Stimulated activated CD8-positive, alpha-beta memory T cell treated with anti-CD3 and anti-CD28 coated beads, Interleukin-15, amount 100 ng/mL, for 4 hours (primary cell): Measurements from ENCODE around the gene CFC1B.
"Not testable (repeated sequence)": the region's sequence is repeated elsewhere in the genome, so short reads cannot be mapped to it uniquely, and the experiment has no call there.

Experiments used
- DNase-seq, 2 donors: peaks; one replicate each; pipeline ENCODE4 v3.0.0-alpha.2; 2020; ENCODE audit warnings: low read depth in 2 of 2

CFC1B gene

GRCh38 chr2:130566165-130566564 lies 45.1 kb downstream of the CFC1B start:
- DNase-seq = not testable (repeated sequence)

DNA sequence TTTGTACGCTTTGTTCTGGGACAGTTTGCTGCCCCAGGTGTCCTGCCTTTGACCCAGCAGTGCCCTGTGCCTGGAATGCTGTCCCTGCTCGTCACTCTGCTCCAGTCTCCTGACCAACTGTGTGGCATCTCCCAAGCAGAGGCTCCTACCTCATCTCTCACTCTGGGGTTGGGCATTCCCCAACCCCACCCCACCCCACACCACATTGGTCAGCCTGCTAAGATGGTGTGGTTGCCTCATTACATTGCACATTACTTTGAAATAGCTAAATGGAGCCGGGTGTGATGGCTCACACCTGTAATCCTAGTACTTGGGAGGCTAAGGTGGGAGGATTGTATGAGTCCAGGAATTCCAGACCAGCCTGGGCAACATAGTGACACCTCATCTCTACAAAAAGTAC lies 50.9 kb downstream of the CFC1B start:
- not testable (repeated sequence) for DNase-seq

DNA sequence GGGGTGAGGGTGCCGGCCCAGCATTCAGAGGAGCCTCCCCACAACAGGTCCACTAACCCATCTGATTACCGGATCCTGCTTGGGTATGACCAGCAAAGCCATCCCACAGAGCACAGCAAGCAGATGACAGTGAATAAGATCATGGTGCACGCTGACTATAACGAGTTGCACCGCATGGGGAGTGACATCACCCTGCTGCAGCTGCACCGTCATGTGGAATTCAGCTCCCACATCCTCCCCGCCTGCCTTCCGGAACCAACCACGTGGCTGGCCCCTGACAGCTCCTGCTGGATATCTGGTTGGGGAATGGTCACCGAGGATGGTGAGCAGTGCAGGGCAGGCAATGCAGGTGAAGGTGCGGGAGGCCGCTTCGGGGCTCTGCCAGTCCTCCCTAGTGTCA lies 53.2 kb downstream of the CFC1B start:
- DNase-seq = not testable (repeated sequence)

DNA sequence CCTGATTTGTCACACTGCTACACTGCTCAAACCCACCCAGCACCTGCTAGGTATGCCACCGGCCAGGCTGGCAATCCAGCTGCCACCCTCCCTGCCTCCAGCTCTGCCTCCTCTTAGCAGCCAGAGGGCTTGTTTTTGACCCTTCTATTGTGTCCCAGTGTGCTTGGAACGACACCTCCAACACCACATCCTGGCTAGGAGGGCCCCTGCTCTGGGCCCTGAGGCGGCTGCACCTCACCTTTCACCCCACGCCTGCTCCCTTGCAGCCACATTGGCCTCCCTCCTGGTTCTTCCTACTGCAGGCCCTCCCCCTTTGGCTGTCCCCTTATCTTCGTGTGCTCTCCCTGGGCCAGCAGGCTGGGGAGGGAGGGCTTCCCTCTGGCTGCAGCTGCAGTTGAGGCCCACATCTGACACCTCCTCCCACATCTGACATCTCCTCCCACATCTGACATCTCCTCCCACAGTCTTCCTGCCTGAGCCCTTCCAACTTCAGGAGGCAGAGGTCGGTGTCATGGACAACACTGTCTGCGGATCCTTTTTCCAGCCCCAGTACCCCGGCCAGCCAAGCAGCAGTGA lies 55.3 kb downstream of the CFC1B start:
- DNase-seq = not testable (repeated sequence)

DNA sequence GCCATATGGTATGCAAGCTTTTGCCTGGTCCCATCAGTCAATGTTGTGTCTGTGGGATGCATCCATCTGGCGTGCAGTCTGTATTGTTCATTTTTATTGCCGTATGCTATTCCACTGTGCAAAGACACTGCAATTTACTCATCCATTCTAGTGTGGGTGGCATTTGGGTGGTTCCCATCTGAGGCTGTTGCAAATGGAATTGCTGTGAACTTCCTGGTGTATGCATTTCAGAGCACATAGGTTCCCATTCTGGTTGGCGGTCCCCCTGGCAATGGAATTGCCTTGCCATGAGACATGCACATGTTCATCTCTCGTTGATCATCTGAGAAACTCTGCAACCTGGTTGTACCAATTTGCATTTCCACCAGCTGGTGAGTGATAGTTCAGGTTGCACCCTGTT lies 56.5 kb downstream of the CFC1B start:
- DNase-seq = not testable (repeated sequence)
